Epithelial cell of esophagus (primary cell): ENCODE results near the gene ADCYAP1.

ENCODE experiments used
- DNase-seq: peaks from one replicate; pipeline ENCODE4 v3.0.0; 2010; ENCODE audit warnings: low read depth
- H3K4me3 ChIP-seq: 2 replicates; pipeline ENCODE4 v1.5.1; 2011; ENCODE audit warnings: mild to moderate bottlenecking, low read length, control low read depth
- CTCF ChIP-seq: IDR thresholded peaks from 2 replicates; pipeline ENCODE4 v1.5.1; 2011; ENCODE audit warnings: low read depth, mild to moderate bottlenecking, low read length, control low read depth, inconsistent platforms; ENCODE audit not compliant: insufficient read depth; ENCODE audit errors: missing control alignments

Gene ADCYAP1

GRCh38 chr18:908758-909724 lies 4.4 kb downstream of the ADCYAP1 start:
- no peak for TF ChIP-seq CTCF
- no peak for DNase-seq
- no peak overlapping the region for H3K4me3 ChIP-seq

GRCh38 chr18:910247-910646 lies 5.6 kb downstream of the ADCYAP1 start:
- TF ChIP-seq CTCF, result no peak
- no peak overlapping the region for H3K4me3 ChIP-seq
- DNase-seq, result no peak

- TF ChIP-seq CTCF, result no peak
- no peak for DNase-seq
- H3K4me3 ChIP-seq, result no peak overlapping the region
Observed at GRCh38 chr18:911025-911424, 6.4 kb downstream of the ADCYAP1 start.

- no peak for DNase-seq
- no peak overlapping the region for H3K4me3 ChIP-seq
- no peak for TF ChIP-seq CTCF
Observed at GRCh38 chr18:911486-911885, 6.8 kb downstream of the ADCYAP1 start.

- no peak overlapping the region for H3K4me3 ChIP-seq
- TF ChIP-seq CTCF, result no peak
- DNase-seq, result no peak
Observed at GRCh38 chr18:916562-916961, 11.9 kb downstream of the ADCYAP1 start.

- H3K4me3 ChIP-seq, result no peak overlapping the region
- DNase-seq, result no peak
- TF ChIP-seq CTCF, result no peak
Observed at GRCh38 chr18:919078-919477, 14.4 kb downstream of the ADCYAP1 start.
